NCI-H1105 treated with DMSO at 0.1 percent for 48 hours (cell line): ENCODE results near the gene UBE3D.
"Not testable (repeated sequence)": the region's sequence is repeated elsewhere in the genome, so short reads cannot be mapped to it uniquely, and the experiment has no call there.

Source experiments
- DNase-seq: peaks from one replicate; lab custom pipeline; 2025; lab: John Stamatoyannopoulos, UW

The UBE3D gene

GRCh38 chr6:82914511-82914910, 151.1 kb downstream of the UBE3D start:
- DNase-seq: no peak

GRCh38 chr6:82910820-82911219, 154.8 kb downstream of the UBE3D start:
- no peak for DNase-seq

- no peak for DNase-seq
Observed at GRCh38 chr6:82910395-82910794, 155.2 kb downstream of the UBE3D start.

- DNase-seq: no peak
Observed at GRCh38 chr6:82909551-82909950, 156.1 kb downstream of the UBE3D start.

- DNase-seq: no peak
Observed at GRCh38 chr6:82908661-82909060, 157.0 kb downstream of the UBE3D start.

GRCh38 chr6:82906951-82907350, 158.7 kb downstream of the UBE3D start:
- DNase-seq: no peak

GRCh38 chr6:82906489-82906888, 159.2 kb downstream of the UBE3D start:
- no peak for DNase-seq

- DNase-seq: no peak
Observed at GRCh38 chr6:82904860-82905259, 160.8 kb downstream of the UBE3D start.

- no peak for DNase-seq
Observed at GRCh38 chr6:82904257-82904656, 161.4 kb downstream of the UBE3D start.

- DNase-seq: no peak
Observed at GRCh38 chr6:82902290-82902689, 163.4 kb downstream of the UBE3D start.

- no peak for DNase-seq
Observed at GRCh38 chr6:82894653-82895259, 170.9 kb downstream of the UBE3D start.

- no peak for DNase-seq
Observed at GRCh38 chr6:82893889-82894652, 171.6 kb downstream of the UBE3D start.

GRCh38 chr6:82891503-82891902, 174.1 kb downstream of the UBE3D start:
- not testable (repeated sequence) for DNase-seq

- DNase-seq: no peak
Observed at GRCh38 chr6:82891076-82891475, 174.6 kb downstream of the UBE3D start.

GRCh38 chr6:82890240-82890639, 175.4 kb downstream of the UBE3D start:
- no peak for DNase-seq

- no peak for DNase-seq
Observed at GRCh38 chr6:82889143-82889542, 176.5 kb downstream of the UBE3D start.

GRCh38 chr6:82882363-82883023, 183.1 kb downstream of the UBE3D start:
- no peak for DNase-seq

- DNase-seq: no peak
Observed at GRCh38 chr6:82881519-82881918, 184.1 kb downstream of the UBE3D start.

- DNase-seq: no peak
Observed at GRCh38 chr6:82878812-82879211, 186.8 kb downstream of the UBE3D start.

GRCh38 chr6:82877213-82878195, 188.1 kb downstream of the UBE3D start:
- DNase-seq: no peak

- no peak for DNase-seq
Observed at GRCh38 chr6:82875573-82876185, 190.0 kb downstream of the UBE3D start.

- no peak for DNase-seq
Observed at GRCh38 chr6:82874867-82875266, 190.8 kb downstream of the UBE3D start.
